Prostate gland (tissue), 2 donors: ENCODE results near the gene RNF25.

Source experiments
- POLR2A ChIP-seq: fragments of 450-650 bp; IDR thresholded peaks from one replicate; pipeline ENCODE4 v1.6.1; 2016; ENCODE audit warnings: antibody characterized with exemption, mild to moderate bottlenecking
- POLR2AphosphoS5 ChIP-seq: sonication (generic); formaldehyde crosslinking; IDR thresholded peaks from one replicate; pipeline ENCODE4 v1.6.1; 2017; ENCODE audit warnings: antibody characterized with exemption
- TF ChIP-seq, protein P1 (sequence below), 4 experiments: fragments of 200-600 bp in 2 of 4; fragments of 450-650 bp in 2 of 4; sonication (generic) in 2 of 4; IDR thresholded peaks; 1 replicate in 3 of 4; 2 replicates in 1 of 4; pipeline ENCODE4 v1.5.1; 2016 to 2019; ENCODE audit warnings: antibody characterized with exemption in 4 of 4, mild to moderate bottlenecking in 2 of 4, moderate library complexity in 2 of 4

DNA sequence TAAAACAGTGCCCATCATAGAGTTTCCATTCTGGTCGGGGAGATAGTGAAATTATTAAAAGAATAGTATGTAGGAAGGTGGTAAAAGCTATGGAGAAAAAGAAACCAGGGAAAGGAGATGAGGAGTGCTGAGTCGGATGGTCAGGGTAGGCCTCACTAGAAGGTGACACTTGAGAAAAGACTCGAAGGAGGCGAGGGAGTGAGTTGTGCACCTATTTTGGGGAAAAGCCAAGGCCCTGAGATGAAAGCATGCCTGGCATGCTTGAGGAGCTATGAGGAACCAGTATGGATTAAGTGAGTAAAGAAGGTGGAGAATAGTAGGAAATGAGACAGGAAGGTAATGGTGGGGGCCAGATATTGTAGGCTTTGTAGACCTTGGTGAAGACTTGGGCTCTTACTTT, 31.5 kb upstream of the RNF25 start:
- TF ChIP-seq, protein P1, sequence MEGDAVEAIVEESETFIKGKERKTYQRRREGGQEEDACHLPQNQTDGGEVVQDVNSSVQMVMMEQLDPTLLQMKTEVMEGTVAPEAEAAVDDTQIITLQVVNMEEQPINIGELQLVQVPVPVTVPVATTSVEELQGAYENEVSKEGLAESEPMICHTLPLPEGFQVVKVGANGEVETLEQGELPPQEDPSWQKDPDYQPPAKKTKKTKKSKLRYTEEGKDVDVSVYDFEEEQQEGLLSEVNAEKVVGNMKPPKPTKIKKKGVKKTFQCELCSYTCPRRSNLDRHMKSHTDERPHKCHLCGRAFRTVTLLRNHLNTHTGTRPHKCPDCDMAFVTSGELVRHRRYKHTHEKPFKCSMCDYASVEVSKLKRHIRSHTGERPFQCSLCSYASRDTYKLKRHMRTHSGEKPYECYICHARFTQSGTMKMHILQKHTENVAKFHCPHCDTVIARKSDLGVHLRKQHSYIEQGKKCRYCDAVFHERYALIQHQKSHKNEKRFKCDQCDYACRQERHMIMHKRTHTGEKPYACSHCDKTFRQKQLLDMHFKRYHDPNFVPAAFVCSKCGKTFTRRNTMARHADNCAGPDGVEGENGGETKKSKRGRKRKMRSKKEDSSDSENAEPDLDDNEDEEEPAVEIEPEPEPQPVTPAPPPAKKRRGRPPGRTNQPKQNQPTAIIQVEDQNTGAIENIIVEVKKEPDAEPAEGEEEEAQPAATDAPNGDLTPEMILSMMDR (IDR thresholded peaks at IDR 0.05): no peak
- TF ChIP-seq POLR2A (no peak), POLR2AphosphoS5 (no peak)
